K562 (cell line): ENCODE results near the gene IFNGR2. TPM values are rescaled to one million over a fixed set of nuclear protein-coding genes. Genes with fewer than 3 reads are reported as not detected.
A peak's percentile ranks its signal among the peaks of the same experiment; 100 is the strongest.

Source experiments
- ADNP ChIP-seq: fragments of 200-800 bp; sonication (Bioruptor generic); IDR thresholded peaks from 2 replicates; pipeline ENCODE4 v1.6.1; 2016; ENCODE audit warnings: missing genetic modification characterization, missing compliant biosample characterization
- ELF2 ChIP-seq: fragments of 250-450 bp; sonication (Bioruptor Pico); IDR thresholded peaks from 2 replicates; pipeline ENCODE4 v1.5.0; 2021; ENCODE audit warnings: mild to moderate bottlenecking
- FOXJ2 ChIP-seq: fragments of 200-800 bp; sonication (Bioruptor generic); IDR thresholded peaks from 2 replicates; pipeline ENCODE4 v1.6.1; 2016; ENCODE audit warnings: missing genetic modification characterization, missing compliant biosample characterization
- HNRNPL ChIP-seq: fragments of 200-400 bp; formaldehyde crosslinking; IDR thresholded peaks from 2 replicates; pipeline ENCODE4 v1.6.1; 2017; ENCODE audit warnings: low read depth, mild to moderate bottlenecking, low read length
- KDM4B ChIP-seq, 2 experiments: fragments of 450-650 bp in 1 of 2; sonication (generic) in 1 of 2; IDR thresholded peaks; 2 replicates each; pipeline ENCODE4 v1.6.1; 2016 to 2017; ENCODE audit warnings: borderline replicate concordance in 2 of 2, antibody characterized with exemption in 1 of 2, low read depth in 1 of 2, mild to moderate bottlenecking in 1 of 2
- KHSRP ChIP-seq: fragments of 450-650 bp; IDR thresholded peaks from 2 replicates; pipeline ENCODE4 v1.6.1; 2017
- MAZ ChIP-seq, 2 experiments: fragments of 450-650 bp in 1 of 2; sonication (generic) in 1 of 2; formaldehyde crosslinking; IDR thresholded peaks in 1 of 2; conservative IDR thresholded peaks in 1 of 2; 2 replicates each; pipeline versions ENCODE4 v1.4.0 to v1.5.0; 2020; ENCODE audit warnings: mild to moderate bottlenecking in 1 of 2, missing genetic modification reagents in 1 of 2
- MTA1 ChIP-seq: fragments of 450-650 bp; IDR thresholded peaks from 2 replicates; pipeline ENCODE4 v1.6.1; 2017; ENCODE audit warnings: borderline replicate concordance
- PTRF ChIP-seq: fragments of 450-650 bp; IDR thresholded peaks from 2 replicates; pipeline ENCODE4 v1.6.1; 2016; ENCODE audit warnings: mild to moderate bottlenecking, missing genetic modification characterization, missing compliant biosample characterization
- RCOR1 ChIP-seq, 2 experiments: IDR thresholded peaks; 2 replicates each; pipeline ENCODE4 v1.6.1; 2012; ENCODE audit warnings: low read depth in 2 of 2, low read length in 2 of 2, borderline replicate concordance in 1 of 2, improper control_type of control experiment in 1 of 2
- TCF15 ChIP-seq: fragments of 250-450 bp; sonication (Bioruptor Pico); IDR thresholded peaks from 2 replicates; pipeline ENCODE4 v1.8.0; 2022; ENCODE audit warnings: moderate library complexity, mild to moderate bottlenecking, inconsistent platforms
- TCF7 ChIP-seq: sonication (generic); IDR thresholded peaks from 2 replicates; pipeline ENCODE4 v1.6.1; 2016; ENCODE audit warnings: antibody characterized with exemption, borderline replicate concordance
- TRIM24 ChIP-seq, 2 experiments: fragments of 450-650 bp; IDR thresholded peaks; 2 replicates each; pipeline ENCODE4 v1.6.1; 2016
- TSC22D4 ChIP-seq: fragments of 450-650 bp; IDR thresholded peaks from 2 replicates; pipeline ENCODE4 v1.6.1; 2016; ENCODE audit warnings: missing genetic modification characterization, missing biosample characterization, control low read depth
- ZNF79 ChIP-seq: fragments of 250-450 bp; sonication (Bioruptor Pico); IDR thresholded peaks from 2 replicates; pipeline ENCODE4 v1.4.0; 2020; ENCODE audit warnings: low read depth, mild to moderate bottlenecking, moderate library complexity
- polyA plus RNA-seq, 8 experiments: library from polyadenylated mRNA; depleted of rRNA in 4 of 8; stranded (reverse) in 5 of 8; unstranded in 3 of 8; fragments of >200 nt; fragmentation: Nextera tagmentation in 2 of 8; fragmentation: Illumina TruSeq in 1 of 8; extraction: Ambion mirVana in 2 of 8; extraction: Trizol in 1 of 8; gene quantifications; 2 replicates each; pipeline versions ENCODE4 v1.2.1 to v1.2.3, GENCODE V29; 2011 to 2014; ENCODE audit warnings: inconsistent platforms in 1 of 8, missing spikeins in 1 of 8
- total RNA-seq, 7 experiments: library from RNA; depleted of rRNA in 6 of 7; stranded (reverse); fragments of >200 nt in 6 of 7; fragmentation: Illumina TruSeq in 2 of 7; extraction: Trizol in 2 of 7; gene quantifications; 2 replicates each; pipeline versions ENCODE4 v1.2.1 to v1.2.3, GENCODE V29; 2011 to 2021; ENCODE audit warnings: low replicate concordance in 1 of 7
- TF ChIP-seq, protein P1 (sequence below), 2 experiments: fragments of 450-650 bp; formaldehyde crosslinking in 1 of 2; IDR thresholded peaks; 2 replicates each; pipeline versions ENCODE4 v1.4.0 to v1.6.1; 2014 to 2020; ENCODE audit warnings: mild to moderate bottlenecking in 2 of 2, borderline replicate concordance in 1 of 2, low read depth in 1 of 2
- TF ChIP-seq, protein P2 (sequence below): sonication (generic); formaldehyde crosslinking; IDR thresholded peaks from 2 replicates; pipeline ENCODE4 v1.5.0; 2020; ENCODE audit warnings: missing genetic modification reagents
- TF ChIP-seq, protein P3 (sequence below): fragments of 450-650 bp; IDR thresholded peaks from 2 replicates; pipeline ENCODE4 v1.7.0; 2016; ENCODE audit warnings: borderline replicate concordance

The IFNGR2 gene
- total and polyA plus RNA-seq, 9 of the 15 experiments (the other 6 are each of a cell fraction or from before 2014, with no cell fraction given) = 6.7 to 58.0 (median 28.5) TPM

GRCh38 chr21:33368124-33368523, 35.1 kb upstream of the IFNGR2 start (continued):
- TF ChIP-seq, protein P1, sequence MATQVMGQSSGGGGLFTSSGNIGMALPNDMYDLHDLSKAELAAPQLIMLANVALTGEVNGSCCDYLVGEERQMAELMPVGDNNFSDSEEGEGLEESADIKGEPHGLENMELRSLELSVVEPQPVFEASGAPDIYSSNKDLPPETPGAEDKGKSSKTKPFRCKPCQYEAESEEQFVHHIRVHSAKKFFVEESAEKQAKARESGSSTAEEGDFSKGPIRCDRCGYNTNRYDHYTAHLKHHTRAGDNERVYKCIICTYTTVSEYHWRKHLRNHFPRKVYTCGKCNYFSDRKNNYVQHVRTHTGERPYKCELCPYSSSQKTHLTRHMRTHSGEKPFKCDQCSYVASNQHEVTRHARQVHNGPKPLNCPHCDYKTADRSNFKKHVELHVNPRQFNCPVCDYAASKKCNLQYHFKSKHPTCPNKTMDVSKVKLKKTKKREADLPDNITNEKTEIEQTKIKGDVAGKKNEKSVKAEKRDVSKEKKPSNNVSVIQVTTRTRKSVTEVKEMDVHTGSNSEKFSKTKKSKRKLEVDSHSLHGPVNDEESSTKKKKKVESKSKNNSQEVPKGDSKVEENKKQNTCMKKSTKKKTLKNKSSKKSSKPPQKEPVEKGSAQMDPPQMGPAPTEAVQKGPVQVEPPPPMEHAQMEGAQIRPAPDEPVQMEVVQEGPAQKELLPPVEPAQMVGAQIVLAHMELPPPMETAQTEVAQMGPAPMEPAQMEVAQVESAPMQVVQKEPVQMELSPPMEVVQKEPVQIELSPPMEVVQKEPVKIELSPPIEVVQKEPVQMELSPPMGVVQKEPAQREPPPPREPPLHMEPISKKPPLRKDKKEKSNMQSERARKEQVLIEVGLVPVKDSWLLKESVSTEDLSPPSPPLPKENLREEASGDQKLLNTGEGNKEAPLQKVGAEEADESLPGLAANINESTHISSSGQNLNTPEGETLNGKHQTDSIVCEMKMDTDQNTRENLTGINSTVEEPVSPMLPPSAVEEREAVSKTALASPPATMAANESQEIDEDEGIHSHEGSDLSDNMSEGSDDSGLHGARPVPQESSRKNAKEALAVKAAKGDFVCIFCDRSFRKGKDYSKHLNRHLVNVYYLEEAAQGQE (IDR thresholded peaks at IDR 0.05; ENCODE audit: borderline replicate concordance) = peak; percentile 4; the same call in 1 of the 2 replicates
- TF ChIP-seq, protein P1 (CRISPR knock-in tag; IDR thresholded peaks at IDR 0.05; ENCODE audit: low read depth) = no peak
- TF ChIP-seq MAZ (CRISPR knock-in tag; conservative IDR thresholded peaks at IDR 0.05 in 1 of 2, IDR thresholded peaks at IDR 0.05 in 1 of 2) = peak in 1 of 2 experiments; percentile 37; a peak in 1 of 4 replicates
- TF ChIP-seq ZNF79 (CRISPR knock-in tag) = no peak
- TF ChIP-seq KHSRP = no peak
- TF ChIP-seq, protein P2, sequence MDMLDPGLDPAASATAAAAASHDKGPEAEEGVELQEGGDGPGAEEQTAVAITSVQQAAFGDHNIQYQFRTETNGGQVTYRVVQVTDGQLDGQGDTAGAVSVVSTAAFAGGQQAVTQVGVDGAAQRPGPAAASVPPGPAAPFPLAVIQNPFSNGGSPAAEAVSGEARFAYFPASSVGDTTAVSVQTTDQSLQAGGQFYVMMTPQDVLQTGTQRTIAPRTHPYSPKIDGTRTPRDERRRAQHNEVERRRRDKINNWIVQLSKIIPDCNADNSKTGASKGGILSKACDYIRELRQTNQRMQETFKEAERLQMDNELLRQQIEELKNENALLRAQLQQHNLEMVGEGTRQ (CRISPR knock-in tag) = no peak
- no peak for TF ChIP-seq TCF15 (CRISPR knock-in tag)
- TF ChIP-seq KDM4B (IDR thresholded peaks at IDR 0.05; ENCODE audit: borderline replicate concordance in 2 of 2, low read depth in 1 of 2) = no peak
- TF ChIP-seq HNRNPL = peak; percentile 51; the same call in 1 of the 2 replicates
- TF ChIP-seq RCOR1 (IDR thresholded peaks at IDR 0.05; ENCODE audit: borderline replicate concordance in 1 of 2, low read depth in 2 of 2, low read length in 2 of 2) = peak; percentile 47 to 63; a peak in 3 of 4 replicates
- TF ChIP-seq TCF7 = no peak
- TF ChIP-seq MTA1 = peak; percentile 49; the same call in 1 of the 2 replicates
- peak; percentile 92 to 93 for TF ChIP-seq TRIM24 (IDR thresholded peaks at IDR 0.05)
- no peak for TF ChIP-seq TSC22D4 (tag)
- peak; percentile 96 for TF ChIP-seq ADNP (tag)
- TF ChIP-seq ELF2 = peak; percentile 15; the same call in 1 of the 2 replicates
- TF ChIP-seq, protein P3, sequence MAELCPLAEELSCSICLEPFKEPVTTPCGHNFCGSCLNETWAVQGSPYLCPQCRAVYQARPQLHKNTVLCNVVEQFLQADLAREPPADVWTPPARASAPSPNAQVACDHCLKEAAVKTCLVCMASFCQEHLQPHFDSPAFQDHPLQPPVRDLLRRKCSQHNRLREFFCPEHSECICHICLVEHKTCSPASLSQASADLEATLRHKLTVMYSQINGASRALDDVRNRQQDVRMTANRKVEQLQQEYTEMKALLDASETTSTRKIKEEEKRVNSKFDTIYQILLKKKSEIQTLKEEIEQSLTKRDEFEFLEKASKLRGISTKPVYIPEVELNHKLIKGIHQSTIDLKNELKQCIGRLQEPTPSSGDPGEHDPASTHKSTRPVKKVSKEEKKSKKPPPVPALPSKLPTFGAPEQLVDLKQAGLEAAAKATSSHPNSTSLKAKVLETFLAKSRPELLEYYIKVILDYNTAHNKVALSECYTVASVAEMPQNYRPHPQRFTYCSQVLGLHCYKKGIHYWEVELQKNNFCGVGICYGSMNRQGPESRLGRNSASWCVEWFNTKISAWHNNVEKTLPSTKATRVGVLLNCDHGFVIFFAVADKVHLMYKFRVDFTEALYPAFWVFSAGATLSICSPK = no peak
- TF ChIP-seq PTRF (tag) = no peak
- TF ChIP-seq FOXJ2 (tag) = peak; percentile 40; the same call in 1 of the 2 replicates
